ENCODE measurements around the gene EML3. TPM values are rescaled to one million over a fixed set of nuclear protein-coding genes. Genes with fewer than 3 reads are reported as not detected.
"Not testable (repeated sequence)": the region's sequence is repeated elsewhere in the genome, so short reads cannot be mapped to it uniquely, and the experiment has no call there.

Gene EML3
- polyA plus RNA-seq, 4 donors: 21.2 to 46.2 (median 35.5) TPM

- Histone ChIP-seq H3K4me1 (ENCODE audit: control insufficient read depth in 3 of 3, insufficient read depth in 2 of 3, low read depth in 1 of 3, low read length in 2 of 3) (peaks cover 0 to 12% (median 0%) of the 10 kb centered on the region in 3 donors), H3K27ac (ENCODE audit: low read depth in 1 of 3, low read length in 2 of 3) (no peak overlapping the region), H3K9me3 (ENCODE audit: control insufficient read depth in 2 of 2, insufficient read depth in 1 of 2, low read depth in 1 of 2, low read length in 1 of 2) (no peaks in the 10 kb centered on the region), H3K27me3 (ENCODE audit: control insufficient read depth in 3 of 3, insufficient read depth in 3 of 3, low read length in 3 of 3) (no peaks in the 10 kb centered on the region), H3K4me3 (ENCODE audit: low read depth in 1 of 3, low read length in 3 of 3) (peak overlapping the region in 1 of 3 donors; percentile 23), H3K36me3 (ENCODE audit: control insufficient read depth in 3 of 3, insufficient read depth in 2 of 3, low read depth in 1 of 3, low read length in 3 of 3) (peaks cover 8 to 79% (median 13%) of the 10 kb centered on the region in 3 donors)
- 78 to 84% (median 81%) methylated on average over 8 of the region's 8 CpGs for WGBS, 3 donors
- no peak for FAIRE-seq
- DNase-seq: no peak
Observed at GRCh38 chr11:62566247-62566646, 46.3 kb downstream of the EML3 start.

GRCh38 chr11:62565100-62565802, 47.3 kb downstream of the EML3 start:
- H3K4me3 ChIP-seq (ENCODE audit: low read depth in 1 of 3, low read length in 3 of 3): no peak overlapping the region
- FAIRE-seq: no peak
- peak in 1 of 2 donors; percentile 71 for DNase-seq
- no peaks in the 10 kb centered on the region for H3K9me3 ChIP-seq (ENCODE audit: control insufficient read depth in 2 of 2, insufficient read depth in 1 of 2, low read depth in 1 of 2, low read length in 1 of 2)
- WGBS, 3 donors: 23 to 58% (median 44%) methylated on average over 5 of the region's 5 CpGs
- H3K36me3 ChIP-seq (ENCODE audit: control insufficient read depth in 3 of 3, insufficient read depth in 2 of 3, low read depth in 1 of 3, low read length in 3 of 3): peaks cover 8 to 76% (median 13%) of the 10 kb centered on the region in 3 donors
- no peaks in the 10 kb centered on the region for H3K27me3 ChIP-seq (ENCODE audit: control insufficient read depth in 3 of 3, insufficient read depth in 3 of 3, low read length in 3 of 3)
- peaks cover 0 to 19% (median 0%) of the 10 kb centered on the region in 3 donors for H3K4me1 ChIP-seq (ENCODE audit: control insufficient read depth in 3 of 3, insufficient read depth in 2 of 3, low read depth in 1 of 3, low read length in 2 of 3)
- H3K27ac ChIP-seq (ENCODE audit: low read depth in 1 of 3, low read length in 2 of 3): peak overlapping the region in 2 of 3 donors; percentile 14 to 59

- H3K4me3 ChIP-seq (ENCODE audit: low read depth in 1 of 3, low read length in 3 of 3); FAIRE-seq; H3K9me3 ChIP-seq (ENCODE audit: control insufficient read depth in 2 of 2, insufficient read depth in 1 of 2, low read depth in 1 of 2, low read length in 1 of 2); H3K27me3 ChIP-seq (ENCODE audit: control insufficient read depth in 3 of 3, insufficient read depth in 3 of 3, low read length in 3 of 3): not testable (repeated sequence)
- peaks cover 8 to 79% (median 13%) of the 10 kb centered on the region in 3 donors for H3K36me3 ChIP-seq (ENCODE audit: control insufficient read depth in 3 of 3, insufficient read depth in 2 of 3, low read depth in 1 of 3, low read length in 3 of 3)
- peak in 1 of 2 donors; percentile 30 for DNase-seq
- peak overlapping the region in 1 of 3 donors; percentile 12 for H3K27ac ChIP-seq (ENCODE audit: low read depth in 1 of 3, low read length in 2 of 3)
- peaks cover 0 to 36% (median 8%) of the 10 kb centered on the region in 3 donors for H3K4me1 ChIP-seq (ENCODE audit: control insufficient read depth in 3 of 3, insufficient read depth in 2 of 3, low read depth in 1 of 3, low read length in 2 of 3)
- WGBS, 3 donors: 29 to 62% (median 45%) methylated on average over 3 of the region's 3 CpGs
Observed at GRCh38 chr11:62561677-62562230, 50.8 kb downstream of the EML3 start.

GRCh38 chr11:62560566-62561103, 51.9 kb downstream of the EML3 start:
- H3K36me3 ChIP-seq (ENCODE audit: control insufficient read depth in 3 of 3, insufficient read depth in 2 of 3, low read depth in 1 of 3, low read length in 3 of 3): peaks cover 5 to 74% (median 5%) of the 10 kb centered on the region in 3 donors
- 10 to 40% (median 34%) methylated on average over 2 of the region's 2 CpGs for WGBS, 3 donors
- peaks cover 0 to 45% (median 17%) of the 10 kb centered on the region in 3 donors for H3K4me1 ChIP-seq (ENCODE audit: control insufficient read depth in 3 of 3, insufficient read depth in 2 of 3, low read depth in 1 of 3, low read length in 2 of 3)

GRCh38 chr11:62559626-62560025, 52.9 kb downstream of the EML3 start:
- Histone ChIP-seq H3K4me1 (ENCODE audit: control insufficient read depth in 3 of 3, insufficient read depth in 2 of 3, low read depth in 1 of 3, low read length in 2 of 3) (peaks cover 3 to 50% (median 20%) of the 10 kb centered on the region in 3 donors), H3K27ac (ENCODE audit: low read depth in 1 of 3, low read length in 2 of 3) (peak overlapping the region; percentile 36 to 79 (median 38)), H3K36me3 (ENCODE audit: control insufficient read depth in 3 of 3, insufficient read depth in 2 of 3, low read depth in 1 of 3, low read length in 3 of 3) (peaks cover 4 to 68% (median 5%) of the 10 kb centered on the region in 3 donors)
- 81 to 87% (median 84%) methylated on average over 5 of the region's 5 CpGs for WGBS, 3 donors
- not testable (repeated sequence) for DNase-seq; H3K9me3 ChIP-seq (ENCODE audit: control insufficient read depth in 2 of 2, insufficient read depth in 1 of 2, low read depth in 1 of 2, low read length in 1 of 2); FAIRE-seq; H3K27me3 ChIP-seq (ENCODE audit: control insufficient read depth in 3 of 3, insufficient read depth in 3 of 3, low read length in 3 of 3); H3K4me3 ChIP-seq (ENCODE audit: low read depth in 1 of 3, low read length in 3 of 3)

More at GRCh38 chr11:62560566-62561103, 51.9 kb downstream of the EML3 start:
- no peak for FAIRE-seq
- Histone ChIP-seq H3K4me3 (ENCODE audit: low read depth in 1 of 3, low read length in 3 of 3) (no peak overlapping the region), H3K9me3 (ENCODE audit: control insufficient read depth in 2 of 2, insufficient read depth in 1 of 2, low read depth in 1 of 2, low read length in 1 of 2) (no peaks in the 10 kb centered on the region), H3K27me3 (ENCODE audit: control insufficient read depth in 3 of 3, insufficient read depth in 3 of 3, low read length in 3 of 3) (no peaks in the 10 kb centered on the region), H3K27ac (ENCODE audit: low read depth in 1 of 3, low read length in 2 of 3) (peak overlapping the region; percentile 25 to 79 (median 46))
- DNase-seq: peak; percentile 93 to 95

- Histone ChIP-seq H3K27ac (ENCODE audit: low read depth in 1 of 3, low read length in 2 of 3) (peak overlapping the region in 2 of 3 donors; percentile 8 to 36), H3K27me3 (ENCODE audit: control insufficient read depth in 3 of 3, insufficient read depth in 3 of 3, low read length in 3 of 3) (no peaks in the 10 kb centered on the region), H3K9me3 (ENCODE audit: control insufficient read depth in 2 of 2, insufficient read depth in 1 of 2, low read depth in 1 of 2, low read length in 1 of 2) (no peaks in the 10 kb centered on the region), H3K4me1 (ENCODE audit: control insufficient read depth in 3 of 3, insufficient read depth in 2 of 3, low read depth in 1 of 3, low read length in 2 of 3) (peaks cover 7 to 54% (median 24%) of the 10 kb centered on the region in 3 donors), H3K4me3 (ENCODE audit: low read depth in 1 of 3, low read length in 3 of 3) (no peak overlapping the region), H3K36me3 (ENCODE audit: control insufficient read depth in 3 of 3, insufficient read depth in 2 of 3, low read depth in 1 of 3, low read length in 3 of 3) (peaks cover 4 to 65% (median 5%) of the 10 kb centered on the region in 3 donors)
- 80 to 84% (median 81%) methylated on average over 8 of the region's 8 CpGs for WGBS, 3 donors
- DNase-seq: no peak
- FAIRE-seq: no peak
Observed at GRCh38 chr11:62559204-62559603, 53.4 kb downstream of the EML3 start.

- H3K36me3 ChIP-seq (ENCODE audit: control insufficient read depth in 3 of 3, insufficient read depth in 2 of 3, low read depth in 1 of 3, low read length in 3 of 3): peaks cover 4 to 60% (median 5%) of the 10 kb centered on the region in 3 donors
- WGBS, 3 donors: 81 to 92% (median 83%) methylated on average over 9 of the region's 9 CpGs
- H3K27me3 ChIP-seq (ENCODE audit: control insufficient read depth in 3 of 3, insufficient read depth in 3 of 3, low read length in 3 of 3): no peaks in the 10 kb centered on the region
- no peaks in the 10 kb centered on the region for H3K9me3 ChIP-seq (ENCODE audit: control insufficient read depth in 2 of 2, insufficient read depth in 1 of 2, low read depth in 1 of 2, low read length in 1 of 2)
- peak overlapping the region in 1 of 3 donors; percentile 60 for H3K27ac ChIP-seq (ENCODE audit: low read depth in 1 of 3, low read length in 2 of 3)
- FAIRE-seq: no peak
- H3K4me1 ChIP-seq (ENCODE audit: control insufficient read depth in 3 of 3, insufficient read depth in 2 of 3, low read depth in 1 of 3, low read length in 2 of 3): peaks cover 8 to 59% (median 28%) of the 10 kb centered on the region in 3 donors
- no peak overlapping the region for H3K4me3 ChIP-seq (ENCODE audit: low read depth in 1 of 3, low read length in 3 of 3)
- no peak for DNase-seq
Observed at GRCh38 chr11:62558669-62559068, 53.9 kb downstream of the EML3 start.

GRCh38 chr11:62556875-62557631, 55.5 kb downstream of the EML3 start:
- FAIRE-seq: no peak
- Histone ChIP-seq H3K36me3 (ENCODE audit: control insufficient read depth in 3 of 3, insufficient read depth in 2 of 3, low read depth in 1 of 3, low read length in 3 of 3) (peaks cover 4 to 46% (median 5%) of the 10 kb centered on the region in 3 donors), H3K9me3 (ENCODE audit: control insufficient read depth in 2 of 2, insufficient read depth in 1 of 2, low read depth in 1 of 2, low read length in 1 of 2) (no peaks in the 10 kb centered on the region), H3K4me1 (ENCODE audit: control insufficient read depth in 3 of 3, insufficient read depth in 2 of 3, low read depth in 1 of 3, low read length in 2 of 3) (peaks cover 10 to 71% (median 38%) of the 10 kb centered on the region in 3 donors), H3K27ac (ENCODE audit: low read depth in 1 of 3, low read length in 2 of 3) (peak overlapping the region; percentile 81 to 95 (median 83)), H3K27me3 (ENCODE audit: control insufficient read depth in 3 of 3, insufficient read depth in 3 of 3, low read length in 3 of 3) (no peaks in the 10 kb centered on the region), H3K4me3 (ENCODE audit: low read depth in 1 of 3, low read length in 3 of 3) (no peak overlapping the region)
- peak; percentile 51 to 52 for DNase-seq
- WGBS, 3 donors: 24 to 39% (median 38%) methylated on average over 3 of the region's 3 CpGs

Data from small intestine (tissue), 7 donors.